H1 (cell line): Measurements from ENCODE around the gene PALM. TPM values are rescaled to one million over a fixed set of nuclear protein-coding genes. Genes with fewer than 3 reads are reported as not detected.

ENCODE experiments used
- CTCF ChIA-PET: fragments of 300-600 bp; sonication (Branson Sonifier 250); formaldehyde crosslinking; loops from one replicate; lab custom pipeline; 2021; ENCODE audit not compliant: partially characterized antibody; lab: Charles Lee
- POLR2A ChIA-PET: fragments of 300-600 bp; sonication (Branson Sonifier 250); formaldehyde crosslinking; loops from one replicate; lab custom pipeline; 2021; ENCODE audit warnings: inconsistent platforms; ENCODE audit not compliant: partially characterized antibody; lab: Charles Lee
- DNase-seq, 2 experiments: peaks; one replicate each; pipeline versions ENCODE4 v3.0.0 to v3.0.0-alpha.2; 2010 to 2022; ENCODE audit warnings: low spot score in 2 of 2, low read depth in 1 of 2, mixed read lengths in 1 of 2
- FAIRE-seq: peaks from 2 replicates; lab custom pipeline; 2011; peaks lifted over from hg19 to GRCh38; lab: Jason Lieb, UNC
- H2AFZ ChIP-seq: 2 replicates; pipeline ENCODE4 v1.8.1; 2012; ENCODE audit warnings: low read length, inconsistent platforms
- H2AK5ac ChIP-seq: 2 replicates; pipeline ENCODE4 v1.6.1; 2013; ENCODE audit warnings: low read depth, low read length
- H2BK120ac ChIP-seq: replicated peaks from 2 replicates; pipeline ENCODE3; 2013; ENCODE audit warnings: low read depth, low read length, inconsistent platforms
- H2BK12ac ChIP-seq: 2 replicates; pipeline ENCODE4 v1.6.1; 2013; ENCODE audit warnings: low read depth, low read length
- H2BK15ac ChIP-seq: 2 replicates; pipeline ENCODE4 v1.6.1; 2013; ENCODE audit warnings: low read length
- H2BK20ac ChIP-seq: 2 replicates; pipeline ENCODE4 v1.6.1; 2013; ENCODE audit warnings: low read length
- H2BK5ac ChIP-seq: 2 replicates; pipeline ENCODE4 v1.6.1; 2013; ENCODE audit warnings: low read depth, low read length
- H3K14ac ChIP-seq: 2 replicates; pipeline ENCODE4 v1.6.1; 2013; ENCODE audit warnings: inconsistent platforms; ENCODE audit not compliant: insufficient read length
- H3K18ac ChIP-seq: 2 replicates; pipeline ENCODE4 v1.6.1; 2013; ENCODE audit warnings: low read length; ENCODE audit errors: extremely low read depth
- H3K23ac ChIP-seq: 2 replicates; pipeline ENCODE4 v1.6.1; 2013; ENCODE audit warnings: inconsistent platforms; ENCODE audit not compliant: insufficient read length
- H3K23me2 ChIP-seq: 2 replicates; pipeline ENCODE4 v1.6.1; 2013; ENCODE audit warnings: low read depth, low read length
- H3K27ac ChIP-seq: 2 replicates; pipeline ENCODE4 v1.6.1; 2011; ENCODE audit warnings: low read depth, low read length, inconsistent platforms
- H3K27me3 ChIP-seq, 4 experiments: replicated peaks in 1 of 4; 1 replicate in 1 of 4; 2 replicates in 3 of 4; pipeline versions ENCODE4 v1.6.1 to v1.8.1; 2011 to 2013; ENCODE audit warnings: low read length in 3 of 4, mild to moderate bottlenecking in 3 of 4, inconsistent platforms in 2 of 4, mixed read lengths in 2 of 4, moderate library complexity in 1 of 4; ENCODE audit not compliant: control insufficient read depth in 3 of 4, insufficient read depth in 3 of 4; ENCODE audit errors: extremely low read depth in 1 of 4
- H3K36me3 ChIP-seq, 4 experiments: 2 replicates each; pipeline versions ENCODE4 v1.6.1 to v1.8.1; 2011 to 2013; ENCODE audit warnings: mild to moderate bottlenecking in 4 of 4, low read length in 3 of 4, moderate library complexity in 2 of 4, control low read depth in 1 of 4, inconsistent platforms in 1 of 4; ENCODE audit not compliant: insufficient read depth in 4 of 4, control insufficient read depth in 2 of 4
- H3K4ac ChIP-seq: replicated peaks from 2 replicates; pipeline ENCODE3; 2013; ENCODE audit warnings: low read length, low read depth, mixed read lengths, inconsistent platforms; ENCODE audit not compliant: insufficient read length
- H3K4me1 ChIP-seq, 4 experiments: replicated peaks in 1 of 4; 1 replicate in 1 of 4; 2 replicates in 3 of 4; pipeline versions ENCODE4 v1.6.1 to v1.8.1; 2011 to 2013; ENCODE audit warnings: low read length in 3 of 4, inconsistent platforms in 2 of 4, mixed read lengths in 1 of 4; ENCODE audit not compliant: insufficient read depth in 4 of 4, control insufficient read depth in 3 of 4
- H3K4me2 ChIP-seq, 2 experiments: 2 replicates each; pipeline versions ENCODE4 v1.6.1 to v1.8.1; 2011 to 2013; ENCODE audit warnings: low read depth in 2 of 2, low read length in 2 of 2, control low read depth in 1 of 2, inconsistent platforms in 1 of 2, mild to moderate bottlenecking in 1 of 2; ENCODE audit not compliant: insufficient read depth in 1 of 2
- H3K4me3 ChIP-seq, 4 experiments: fragments of 200-600, 300-600 bp in 1 of 4; sonication (generic), shearing (Covaris generic), sonication (Bioruptor Twin) in 1 of 4; 2 replicates each; pipeline versions ENCODE4 v1.5.1 to v1.8.1; 2011 to 2016; ENCODE audit warnings: low read length in 4 of 4, low read depth in 3 of 4, control low read depth in 2 of 4, inconsistent platforms in 2 of 4, mild to moderate bottlenecking in 2 of 4, mixed read lengths in 1 of 4, moderate library complexity in 1 of 4; ENCODE audit not compliant: insufficient read depth in 2 of 4; ENCODE audit errors: extremely low read depth in 1 of 4
- H3K56ac ChIP-seq: replicated peaks from 2 replicates; pipeline ENCODE3; 2013; ENCODE audit warnings: low read depth, mild to moderate bottlenecking, mixed read lengths, low read length, inconsistent platforms; ENCODE audit not compliant: insufficient read length
- H3K79me1 ChIP-seq: 2 replicates; pipeline ENCODE4 v1.6.1; 2013; ENCODE audit warnings: low read depth, low read length, control low read depth
- H3K79me2 ChIP-seq, 2 experiments: 2 replicates each; pipeline versions ENCODE4 v1.6.1 to v1.8.1; 2012 to 2013; ENCODE audit warnings: low read length in 2 of 2, mild to moderate bottlenecking in 2 of 2, inconsistent platforms in 1 of 2; ENCODE audit not compliant: insufficient read depth in 2 of 2, control insufficient read depth in 1 of 2
- H3K9ac ChIP-seq, 4 experiments: replicated peaks in 1 of 4; 1 replicate in 1 of 4; 2 replicates in 3 of 4; pipeline versions ENCODE4 v1.6.1 to v1.8.1; 2011 to 2013; ENCODE audit warnings: low read depth in 3 of 4, low read length in 3 of 4, control low read depth in 2 of 4, mild to moderate bottlenecking in 2 of 4, moderate library complexity in 2 of 4, inconsistent platforms in 1 of 4; ENCODE audit errors: extremely low read depth in 1 of 4
- H3K9me3 ChIP-seq, 2 experiments: 2 replicates each; pipeline versions ENCODE4 v1.6.1 to v1.8.1; 2012 to 2013; ENCODE audit warnings: mild to moderate bottlenecking in 2 of 2, moderate library complexity in 2 of 2, control low read depth in 1 of 2, inconsistent platforms in 1 of 2, low read depth in 1 of 2, low read length in 1 of 2, mixed read lengths in 1 of 2; ENCODE audit not compliant: insufficient read depth in 2 of 2
- H4K20me1 ChIP-seq, 2 experiments: replicated peaks in 1 of 2; 2 replicates each; pipeline versions ENCODE3 to v1.8.1; 2011 to 2013; ENCODE audit warnings: inconsistent platforms in 2 of 2, low read length in 2 of 2, mild to moderate bottlenecking in 1 of 2; ENCODE audit not compliant: insufficient read depth in 2 of 2, control insufficient read depth in 1 of 2
- H4K5ac ChIP-seq: 2 replicates; pipeline ENCODE4 v1.6.1; 2013; ENCODE audit warnings: low read length, low read depth, mixed read lengths, inconsistent platforms; ENCODE audit not compliant: insufficient read length
- H4K8ac ChIP-seq: 2 replicates; pipeline ENCODE4 v1.8.0; 2013; ENCODE audit warnings: mild to moderate bottlenecking, moderate library complexity, low read length, inconsistent platforms; ENCODE audit not compliant: insufficient read depth; ENCODE audit errors: extremely low read depth
- H4K91ac ChIP-seq: replicated peaks from 2 replicates; pipeline ENCODE3; 2013; ENCODE audit warnings: low read length, mixed read lengths, inconsistent platforms; ENCODE audit not compliant: insufficient read length
- CBX8 ChIP-seq: fragments of 300-800, 300-1000 bp; sonication (generic); IDR thresholded peaks from 2 replicates; pipeline ENCODE4 v1.7.1; 2016; ENCODE audit warnings: low read depth, low read length, borderline replicate concordance
- E2F6 ChIP-seq: IDR thresholded peaks from 2 replicates; pipeline ENCODE4 v1.6.1; 2012; ENCODE audit warnings: inconsistent platforms
- EP300 ChIP-seq, 2 experiments: IDR thresholded peaks; 1 replicate in 1 of 2; 2 replicates in 1 of 2; pipeline ENCODE4 v1.6.1; 2011 to 2012; ENCODE audit warnings: low read depth in 2 of 2, low read length in 2 of 2, mild to moderate bottlenecking in 2 of 2, borderline replicate concordance in 1 of 2, inconsistent platforms in 1 of 2, moderate library complexity in 1 of 2
- GABPA ChIP-seq: IDR thresholded peaks from 2 replicates; pipeline ENCODE4 v1.6.1; 2011; ENCODE audit warnings: mild to moderate bottlenecking, low read length, moderate library complexity, borderline replicate concordance; ENCODE audit not compliant: insufficient read depth
- GTF2F1 ChIP-seq: IDR thresholded peaks from 2 replicates; pipeline ENCODE4 v1.6.1; 2012; ENCODE audit warnings: low read depth, low read length, improper control_type of control experiment, borderline replicate concordance
- RAD21 ChIP-seq, 2 experiments: IDR thresholded peaks in 1 of 2; conservative IDR thresholded peaks in 1 of 2; 2 replicates each; pipeline ENCODE4 v1.6.1; 2011; ENCODE audit warnings: low read depth in 2 of 2, low read length in 2 of 2, improper control_type of control experiment in 1 of 2, inconsistent platforms in 1 of 2, mild to moderate bottlenecking in 1 of 2, moderate library complexity in 1 of 2
- SAP30 ChIP-seq: fragments of 300-600 bp; sonication (generic); IDR thresholded peaks from 2 replicates; pipeline ENCODE4 v1.7.1; 2012; ENCODE audit warnings: low read length, moderate library complexity, mild to moderate bottlenecking, inconsistent platforms; ENCODE audit not compliant: insufficient read depth, insufficient replicate concordance
- WGBS, 2 experiments: shearing (Covaris generic) in 1 of 2; methylation state at CpG; one replicate each; pipeline versions ENCODE4 v1.1.6 to v1.1.7; 2013 to 2015; ENCODE audit warnings: low lambda C conversion rate in 2 of 2, mixed read lengths in 2 of 2, inconsistent platforms in 1 of 2, low coverage in 1 of 2, missing lambda C conversion rate in 1 of 2; ENCODE audit not compliant: insufficient replicate concordance in 2 of 2, insufficient coverage in 1 of 2, insufficient read length in 1 of 2; ENCODE audit errors: extremely low coverage in 1 of 2, missing lambda C conversion rate in 1 of 2; 5-methylcytosine and 5-hydroxymethylcytosine counted together
- polyA plus RNA-seq, 7 experiments: library from polyadenylated mRNA; depleted of rRNA in 3 of 7; stranded (reverse) in 5 of 7; unstranded in 2 of 7; fragments of >200 nt in 5 of 7; fragments of 200-250 nt in 2 of 7; gene quantifications; 1 replicate in 5 of 7; 2 replicates in 1 of 7; 4 replicates in 1 of 7; pipeline versions ENCODE4 v1.2.1 to v1.2.3, GENCODE V29; 2011 to 2013; ENCODE audit warnings: missing spikeins in 2 of 7, mixed read lengths in 2 of 7
- total RNA-seq: library from RNA; stranded (reverse); fragmentation: NEBNext Ultra II Directional; extraction: Animal tissue kit (Norgen Biotek cat#: 25700); gene quantifications from 2 replicates; pipeline ENCODE4 v1.2.1, GENCODE V29; 2021
- TF ChIP-seq, protein P1 (sequence below): IDR thresholded peaks from 2 replicates; pipeline ENCODE4 v1.6.1; 2012; ENCODE audit warnings: low read length, inconsistent platforms

Gene PALM
- total and polyA plus RNA-seq, 2 of the 8 experiments (the other 6 are each of a cell fraction or from before 2014, with no cell fraction given), result 5.7 to 16.5 TPM

DNA sequence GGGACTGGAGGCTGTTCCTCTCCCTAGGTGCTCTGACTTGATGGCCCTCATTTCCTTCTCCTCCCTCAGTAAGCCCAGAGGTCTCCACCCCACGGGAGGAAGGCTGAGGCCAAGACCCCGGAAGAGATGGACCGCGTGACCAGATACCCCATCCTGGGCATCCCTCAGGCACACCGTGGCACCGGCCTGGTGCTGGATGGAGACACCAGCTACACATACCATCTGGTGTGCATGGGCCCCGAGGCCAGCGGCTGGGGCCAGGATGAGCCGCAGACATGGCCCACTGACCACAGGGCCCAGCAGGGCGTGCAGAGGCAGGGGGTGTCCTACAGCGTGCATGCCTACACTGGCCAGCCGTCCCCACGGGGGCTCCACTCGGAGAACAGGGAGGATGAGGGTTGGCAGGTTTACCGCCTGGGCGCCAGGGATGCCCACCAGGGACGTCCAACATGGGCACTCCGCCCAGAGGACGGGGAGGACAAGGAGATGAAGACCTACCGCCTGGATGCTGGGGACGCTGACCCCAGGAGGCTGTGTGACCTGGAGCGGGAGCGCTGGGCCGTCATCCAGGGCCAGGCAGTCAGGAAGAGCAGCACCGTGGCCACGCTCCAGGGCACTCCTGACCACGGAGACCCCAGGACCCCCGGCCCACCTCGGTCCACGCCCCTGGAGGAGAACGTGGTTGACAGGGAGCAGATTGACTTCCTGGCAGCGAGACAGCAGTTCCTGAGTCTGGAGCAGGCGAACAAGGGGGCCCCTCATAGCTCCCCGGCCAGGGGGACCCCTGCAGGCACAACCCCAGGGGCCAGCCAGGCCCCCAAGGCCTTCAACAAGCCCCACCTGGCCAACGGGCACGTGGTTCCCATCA lies 48.3 kb downstream of the PALM start:
- no peak overlapping the region for H3K56ac ChIP-seq
- no peak overlapping the region for H2BK12ac ChIP-seq
- no peak overlapping the region for H3K14ac ChIP-seq
- H2AK5ac ChIP-seq, result no peak overlapping the region
- H4K8ac ChIP-seq, result peak overlapping the region; percentile 5; the same call in 1 of the 2 replicates
- no peak for FAIRE-seq
- H3K4me1 ChIP-seq, result no peaks in the 10 kb centered on the region
- WGBS, 2 experiments, result 93% methylated on average over 36 of the region's 36 CpGs; no CpG with 5 or more reads in 1 of the 2 experiments
- no peak overlapping the region for H3K4ac ChIP-seq
- H3K9me3 ChIP-seq, result peaks cover 2 to 21% of the 10 kb centered on the region in 2 experiments; a peak in 1 of 4 replicates
- H3K79me1 ChIP-seq, result no peaks in the 10 kb centered on the region
- no peak overlapping the region for H2BK20ac ChIP-seq
- no peak for TF ChIP-seq EP300 (IDR thresholded peaks at IDR 0.05; ENCODE audit: borderline replicate concordance in 1 of 2, low read depth in 2 of 2, low read length in 2 of 2)
- TF ChIP-seq CBX8, result no peak
- TF ChIP-seq, protein P1, sequence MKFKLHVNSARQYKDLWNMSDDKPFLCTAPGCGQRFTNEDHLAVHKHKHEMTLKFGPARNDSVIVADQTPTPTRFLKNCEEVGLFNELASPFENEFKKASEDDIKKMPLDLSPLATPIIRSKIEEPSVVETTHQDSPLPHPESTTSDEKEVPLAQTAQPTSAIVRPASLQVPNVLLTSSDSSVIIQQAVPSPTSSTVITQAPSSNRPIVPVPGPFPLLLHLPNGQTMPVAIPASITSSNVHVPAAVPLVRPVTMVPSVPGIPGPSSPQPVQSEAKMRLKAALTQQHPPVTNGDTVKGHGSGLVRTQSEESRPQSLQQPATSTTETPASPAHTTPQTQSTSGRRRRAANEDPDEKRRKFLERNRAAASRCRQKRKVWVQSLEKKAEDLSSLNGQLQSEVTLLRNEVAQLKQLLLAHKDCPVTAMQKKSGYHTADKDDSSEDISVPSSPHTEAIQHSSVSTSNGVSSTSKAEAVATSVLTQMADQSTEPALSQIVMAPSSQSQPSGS, result no peak
- TF ChIP-seq GTF2F1, result no peak
- TF ChIP-seq RAD21 (IDR thresholded peaks at IDR 0.05 in 1 of 2, conservative IDR thresholded peaks at IDR 0.05 in 1 of 2; ENCODE audit: low read depth in 2 of 2, low read length in 2 of 2), result no peak
- TF ChIP-seq SAP30, result no peak
- no peak for TF ChIP-seq GABPA
- TF ChIP-seq E2F6, result no peak
- TF ChIP-seq, all 59 proteins: peak for 0
- ChIA-PET POLR2A (interaction anchor here (1.0 to 1.7 kb wide), 3 partner anchors 13 to 42 kb away, joined by 3 to 6 read pairs (median 3); no protein-coding TSS in a partner anchor), CTCF (no interaction called here)
- Histone ChIP-seq H3K4me2 (no peak overlapping the region), H3K36me3 (no peaks in the 10 kb centered on the region), H2BK15ac (no peak overlapping the region), H3K27me3 (no peaks in the 10 kb centered on the region), H4K20me1 (no peaks in the 10 kb centered on the region), H3K23ac (no peak overlapping the region), H3K4me3 (no peak overlapping the region), H2BK120ac (no peak overlapping the region), H4K5ac (no peak overlapping the region), H3K9ac (no peak overlapping the region), H3K23me2 (no peaks in the 10 kb centered on the region), H4K91ac (no peak overlapping the region), H2BK5ac (no peak overlapping the region), H2AFZ (no peak overlapping the region), H3K18ac (no peak overlapping the region), H3K79me2 (no peaks in the 10 kb centered on the region), H3K27ac (no peak overlapping the region)
- no peak for DNase-seq
